Measurements from ENCODE around the gene IMPA2. TPM values are rescaled to one million over a fixed set of nuclear protein-coding genes. Genes with fewer than 3 reads are reported as not detected.

Gene IMPA2
- total and polyA plus RNA-seq, 2 of the 4 experiments (the other 2 are of a cell fraction): 5.4 to 5.5 TPM

DNA sequence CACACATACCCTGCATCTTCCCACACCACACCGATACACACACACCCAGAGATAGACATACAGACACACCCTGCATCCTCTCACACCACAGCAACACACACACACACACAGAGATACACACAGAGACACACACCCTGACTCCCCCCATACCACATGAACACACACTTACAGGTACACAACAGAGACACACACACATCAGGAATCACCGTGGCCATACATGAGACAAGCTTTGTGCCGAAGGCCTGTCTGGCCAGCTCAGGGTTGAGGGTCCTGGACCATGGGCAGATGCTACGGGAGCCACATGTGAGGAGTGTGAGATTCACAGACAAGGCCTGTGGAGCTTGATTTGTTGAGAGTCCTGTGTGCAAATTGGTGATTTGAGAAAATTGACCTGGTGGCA, 15.6 kb downstream of the IMPA2 start:
- H3K18ac ChIP-seq (ENCODE audit: low read depth, low read length): no peak overlapping the region
- H3K27ac ChIP-seq (ENCODE audit: insufficient read depth, low read length): no peak overlapping the region
- WGBS, 2 experiments (ENCODE audit: extremely low coverage in 2 of 2, insufficient read length in 1 of 2): 94% methylated on average over 2 of the region's 4 CpGs; no CpG with 5 or more reads in 1 of the 2 experiments
- peaks cover 11% of the 10 kb centered on the region for H3K4me1 ChIP-seq (ENCODE audit: control insufficient read depth, insufficient read depth, low read length)
- ATAC-seq (ENCODE audit: low read depth): no peak
- in situ Hi-C loops (cut with MboI; ENCODE audit: low sequenced_read_pairs) (loop anchor here (5.0 kb wide), 1 partner anchor 60 kb away; no protein-coding TSS in a partner anchor), intact Hi-C loops (cut with micrococcal nuclease) (loop anchor here (5.0 kb wide), 1 partner anchor 340 kb away; no protein-coding TSS in a partner anchor), dilution Hi-C loops (cut with HindIII; ENCODE audit: low sequenced_read_pairs, unreplicated experiment) (no loop called here)
- peaks cover 3% of the 10 kb centered on the region; the same call in 1 of the 2 replicates for H3K9me1 ChIP-seq (ENCODE audit: insufficient read depth, low read length)
- 0 out of 2 replicates have a peak overlapping the region, but pooled peaks have one; percentile 5 for H4K91ac ChIP-seq (ENCODE audit: insufficient read depth, low read depth, low read length)
- H3K27me3 ChIP-seq (ENCODE audit: control insufficient read depth, insufficient read depth, low read length): no peaks in the 10 kb centered on the region
- TF ChIP-seq POLR2A (IDR thresholded peaks at IDR 0.05; ENCODE audit: low read depth, low read length) (no peak), BHLHE40 (IDR thresholded peaks at IDR 0.05; ENCODE audit: low read depth, low read length) (no peak), MAFK (IDR thresholded peaks at IDR 0.05; ENCODE audit: low read depth, low read length) (no peak), MAZ (IDR thresholded peaks at IDR 0.05; ENCODE audit: borderline replicate concordance, low read depth, low read length) (no peak), RCOR1 (IDR thresholded peaks at IDR 0.05; ENCODE audit: insufficient replicate concordance, low read length) (no peak), MXI1 (IDR thresholded peaks at IDR 0.05; ENCODE audit: borderline replicate concordance, low read depth, low read length) (no peak), NFE2L2 (IDR thresholded peaks at IDR 0.05; ENCODE audit: low read depth, low read length) (no peak), CHD1 (IDR thresholded peaks at IDR 0.05; ENCODE audit: low read depth, low read length) (no peak), RFX5 (IDR thresholded peaks at IDR 0.05; ENCODE audit: low read depth, low read length) (no peak), SMC3 (IDR thresholded peaks at IDR 0.05; ENCODE audit: low read depth, low read length) (no peak)
- TF ChIP-seq, protein P1, sequence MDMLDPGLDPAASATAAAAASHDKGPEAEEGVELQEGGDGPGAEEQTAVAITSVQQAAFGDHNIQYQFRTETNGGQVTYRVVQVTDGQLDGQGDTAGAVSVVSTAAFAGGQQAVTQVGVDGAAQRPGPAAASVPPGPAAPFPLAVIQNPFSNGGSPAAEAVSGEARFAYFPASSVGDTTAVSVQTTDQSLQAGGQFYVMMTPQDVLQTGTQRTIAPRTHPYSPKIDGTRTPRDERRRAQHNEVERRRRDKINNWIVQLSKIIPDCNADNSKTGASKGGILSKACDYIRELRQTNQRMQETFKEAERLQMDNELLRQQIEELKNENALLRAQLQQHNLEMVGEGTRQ (IDR thresholded peaks at IDR 0.05; ENCODE audit: low read depth, low read length): no peak
- TF ChIP-seq, protein P2, sequence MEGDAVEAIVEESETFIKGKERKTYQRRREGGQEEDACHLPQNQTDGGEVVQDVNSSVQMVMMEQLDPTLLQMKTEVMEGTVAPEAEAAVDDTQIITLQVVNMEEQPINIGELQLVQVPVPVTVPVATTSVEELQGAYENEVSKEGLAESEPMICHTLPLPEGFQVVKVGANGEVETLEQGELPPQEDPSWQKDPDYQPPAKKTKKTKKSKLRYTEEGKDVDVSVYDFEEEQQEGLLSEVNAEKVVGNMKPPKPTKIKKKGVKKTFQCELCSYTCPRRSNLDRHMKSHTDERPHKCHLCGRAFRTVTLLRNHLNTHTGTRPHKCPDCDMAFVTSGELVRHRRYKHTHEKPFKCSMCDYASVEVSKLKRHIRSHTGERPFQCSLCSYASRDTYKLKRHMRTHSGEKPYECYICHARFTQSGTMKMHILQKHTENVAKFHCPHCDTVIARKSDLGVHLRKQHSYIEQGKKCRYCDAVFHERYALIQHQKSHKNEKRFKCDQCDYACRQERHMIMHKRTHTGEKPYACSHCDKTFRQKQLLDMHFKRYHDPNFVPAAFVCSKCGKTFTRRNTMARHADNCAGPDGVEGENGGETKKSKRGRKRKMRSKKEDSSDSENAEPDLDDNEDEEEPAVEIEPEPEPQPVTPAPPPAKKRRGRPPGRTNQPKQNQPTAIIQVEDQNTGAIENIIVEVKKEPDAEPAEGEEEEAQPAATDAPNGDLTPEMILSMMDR (conservative IDR thresholded peaks at IDR 0.05; ENCODE audit: low read depth, low read length): no peak
- H2AFZ ChIP-seq (replicated peaks; ENCODE audit: low read length, poor library complexity): no peak overlapping the region
- H2BK15ac ChIP-seq (ENCODE audit: low read depth, low read length): no peak overlapping the region
- peak overlapping the region; percentile 43 for H2BK5ac ChIP-seq (ENCODE audit: low read depth, low read length, poor library complexity, severe bottlenecking)
- H3K4me3 ChIP-seq (ENCODE audit: insufficient read depth, low read depth, low read length): no peak overlapping the region
- no peak overlapping the region for H3K14ac ChIP-seq (replicated peaks; ENCODE audit: low read depth, low read length)
- no peak overlapping the region for H3K23ac ChIP-seq (ENCODE audit: low read depth, low read length)
- H3K9ac ChIP-seq (ENCODE audit: low read depth, low read length): no peak overlapping the region
- no peak for DNase-seq
- H3K4ac ChIP-seq (ENCODE audit: low read depth, low read length): peak overlapping the region; percentile 43; the same call in 1 of the 2 replicates
- no TSS peak for BruUV-seq (replicated peaks)
- CTCF ChIA-PET: interaction anchor here (0.7 to 7.5 kb wide), 3 partner anchors 43 to 264 kb away, joined by 3 to 109 read pairs (median 4); no protein-coding TSS in a partner anchor
- no peak overlapping the region for H3K56ac ChIP-seq (ENCODE audit: extremely low read depth, insufficient read depth, low read length)
- POLR2A ChIA-PET (ENCODE audit: unreplicated experiment): no interaction called here
- no peak overlapping the region for H2BK120ac ChIP-seq (ENCODE audit: low read depth, low read length)
- H4K20me1 ChIP-seq (ENCODE audit: insufficient read depth, low read length): peaks cover 5% of the 10 kb centered on the region; the same call in 1 of the 2 replicates
- H3K9me3 ChIP-seq (ENCODE audit: control insufficient read depth, insufficient read depth, low read length): no peaks in the 10 kb centered on the region
- H2BK20ac ChIP-seq (ENCODE audit: low read depth, low read length): no peak overlapping the region
- H3K4me2 ChIP-seq (ENCODE audit: low read depth, low read length): no peak overlapping the region
- peak overlapping the region; percentile 4; the same call in 1 of the 2 replicates for H2AK5ac ChIP-seq (ENCODE audit: low read depth, low read length)
- H4K8ac ChIP-seq (ENCODE audit: low read depth in 2 of 2, low read length in 2 of 2): no peak overlapping the region
- H2AK9ac ChIP-seq (replicated peaks; ENCODE audit: low read depth, low read length, poor library complexity): peak overlapping the region; percentile 48
- peaks cover 4% of the 10 kb centered on the region; the same call in 1 of the 2 replicates for H3K36me3 ChIP-seq (ENCODE audit: control insufficient read depth, insufficient read depth, low read length)
- H3K79me1 ChIP-seq (ENCODE audit: low read depth in 1 of 2, low read length in 2 of 2): peaks cover 3 to 14% of the 10 kb centered on the region in 2 experiments; a peak in 1 of 4 replicates
- H4K5ac ChIP-seq (ENCODE audit: low read depth, low read length): no peak overlapping the region
